Hematopoietic multipotent progenitor cell (in vitro differentiated cells): ENCODE results near the gene MAP1B. TPM values are rescaled to one million over a fixed set of nuclear protein-coding genes. Genes with fewer than 3 reads are reported as not detected.

ENCODE experiments used
- DNase-seq, 3 donors: peaks; one replicate each; pipeline ENCODE4 v3.0.0-alpha.2; 2011 to 2015; ENCODE audit warnings: low read depth in 2 of 3, low spot score in 2 of 3
- small RNA-seq: library from RNA; depleted of rRNA; stranded (forward); fragments of <200 nt; gene quantifications from one replicate; pipeline ENCODE3, GENCODE V24; 2012
- total RNA-seq: library from RNA; depleted of rRNA; stranded (reverse); fragments of >200 nt; gene quantifications from one replicate; pipeline ENCODE4 v1.2.3, GENCODE V29; 2012

Gene MAP1B
- total RNA-seq, 1 donor, result 0.54 TPM

DNA sequence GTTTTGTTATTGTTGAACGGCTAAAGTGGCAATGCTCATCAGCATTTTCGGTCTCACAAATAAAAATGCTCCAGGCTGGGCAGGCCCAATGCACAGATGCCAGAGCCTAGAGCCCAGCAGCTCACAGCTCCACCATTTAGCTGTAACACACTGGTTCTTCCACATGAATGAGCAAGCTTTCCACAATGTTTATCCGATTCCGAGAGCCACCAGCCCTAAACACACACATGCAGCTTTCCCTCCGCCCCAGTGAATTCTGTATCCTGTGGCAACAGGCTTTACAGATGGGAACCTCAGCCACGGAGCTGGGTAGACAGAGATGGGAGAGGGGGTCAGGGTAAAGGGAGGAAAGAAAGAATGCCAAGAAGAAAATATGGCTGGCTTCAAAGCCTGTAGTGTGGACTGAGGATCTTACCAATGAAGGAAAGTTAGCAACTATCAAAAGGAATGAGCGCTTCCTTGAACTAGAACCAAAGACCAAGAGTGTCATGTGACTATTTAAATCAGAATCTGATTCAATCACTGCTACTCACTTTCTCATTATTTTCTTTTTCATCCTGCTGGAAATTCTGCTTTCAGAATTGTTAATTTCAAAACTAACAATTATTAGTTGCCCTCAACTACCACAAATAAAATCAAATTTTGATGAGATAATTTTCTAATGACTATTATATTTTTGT lies 135.7 kb downstream of the MAP1B start:
- DNase-seq, result no peak

DNA sequence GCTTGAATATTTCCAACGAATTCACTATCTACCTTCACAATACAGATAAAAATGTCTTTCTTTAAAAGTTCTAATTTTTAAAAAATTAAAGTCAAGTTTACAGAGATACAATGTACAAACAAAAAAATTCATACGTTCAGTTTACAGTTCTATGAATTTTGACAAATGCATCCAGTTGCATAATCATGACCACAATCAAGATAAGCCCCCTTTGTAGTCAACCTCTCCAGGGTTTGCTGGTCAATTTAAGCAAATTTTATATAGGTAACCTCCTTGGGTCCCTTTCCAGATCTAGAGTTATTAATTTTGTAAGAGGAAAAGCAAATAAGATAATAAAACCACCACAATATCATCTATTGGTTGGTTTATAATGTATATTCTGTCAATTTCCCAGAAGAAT lies 136.4 kb downstream of the MAP1B start:
- DNase-seq, result no peak

DNA sequence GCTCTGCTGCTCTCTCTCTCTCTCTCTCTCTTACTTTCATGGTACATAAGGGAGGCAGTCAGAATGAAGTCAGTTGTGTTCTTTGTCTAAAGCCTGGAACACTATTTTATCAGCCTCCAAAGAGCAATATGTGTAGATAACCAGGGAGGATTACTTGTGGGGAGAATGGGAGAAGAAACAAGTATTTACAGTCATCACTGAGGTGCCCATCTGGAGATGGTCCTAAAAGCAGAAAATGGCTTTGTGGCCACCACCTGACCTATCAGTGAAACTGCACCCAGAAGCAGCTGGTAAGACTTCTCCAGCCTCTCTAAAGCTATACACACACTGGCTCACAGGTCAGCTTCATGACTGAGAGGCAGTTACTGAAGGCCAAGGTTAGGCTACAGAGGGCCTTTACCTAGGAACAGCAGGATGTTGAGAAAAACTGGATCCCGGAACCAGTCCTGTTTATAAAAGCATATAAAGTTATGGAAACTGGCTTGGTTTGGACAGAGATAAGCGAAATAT lies 137.6 kb downstream of the MAP1B start:
- peak in 2 of 3 donors; percentile 36 to 51 for DNase-seq

DNA sequence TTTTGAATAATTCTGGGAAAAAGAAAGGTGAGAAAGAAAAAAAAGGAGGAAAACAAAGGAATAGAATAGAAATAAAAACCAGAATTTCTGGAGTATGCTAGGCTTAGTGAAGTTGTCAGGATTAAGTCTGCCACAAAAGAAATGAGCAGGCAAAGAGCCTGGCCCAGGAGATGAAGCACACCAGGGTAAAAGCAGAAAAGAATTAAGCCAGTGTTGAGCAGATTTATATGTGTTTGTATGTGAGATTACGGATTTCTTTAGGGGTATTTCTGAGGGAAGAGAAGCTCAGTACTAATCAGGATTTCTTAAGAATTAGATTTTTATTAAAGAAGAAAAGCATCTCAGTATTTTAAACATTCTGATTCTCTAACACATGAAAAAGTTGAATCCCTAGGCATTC lies 138.3 kb downstream of the MAP1B start:
- no peak for DNase-seq

- DNase-seq, result no peak
Observed at GRCh38 chr5:72245951-72246532, 138.8 kb downstream of the MAP1B start.

GRCh38 chr5:72246954-72247442 lies 139.7 kb downstream of the MAP1B start:
- no peak for DNase-seq

DNA sequence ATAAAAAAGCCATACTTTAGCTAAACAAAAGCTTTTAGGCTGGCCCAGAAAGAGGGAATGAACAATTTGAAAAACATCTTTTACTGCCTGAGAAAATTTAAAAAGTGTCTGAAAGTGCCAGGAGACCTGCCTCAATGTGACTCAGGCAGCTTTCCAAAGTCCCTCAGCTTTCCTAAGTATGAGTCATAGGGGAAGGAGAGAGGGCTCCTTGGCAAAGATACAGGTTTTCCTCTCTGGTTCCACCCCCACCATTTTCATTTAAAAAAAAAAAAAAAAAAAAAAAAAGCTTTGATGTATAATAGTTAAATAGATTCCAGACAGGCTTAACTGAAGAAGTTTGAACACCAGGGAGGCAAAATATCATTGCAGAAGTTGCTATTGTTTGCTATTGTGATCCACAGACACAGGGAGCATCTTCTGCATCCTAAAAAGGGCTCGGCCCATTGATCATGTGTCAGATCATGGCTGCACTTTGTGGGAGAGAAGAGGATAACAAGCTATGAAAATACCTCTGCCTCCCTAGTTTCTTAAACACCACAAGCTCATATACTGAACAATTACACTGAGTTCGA lies 141.2 kb downstream of the MAP1B start:
- no peak for DNase-seq

DNA sequence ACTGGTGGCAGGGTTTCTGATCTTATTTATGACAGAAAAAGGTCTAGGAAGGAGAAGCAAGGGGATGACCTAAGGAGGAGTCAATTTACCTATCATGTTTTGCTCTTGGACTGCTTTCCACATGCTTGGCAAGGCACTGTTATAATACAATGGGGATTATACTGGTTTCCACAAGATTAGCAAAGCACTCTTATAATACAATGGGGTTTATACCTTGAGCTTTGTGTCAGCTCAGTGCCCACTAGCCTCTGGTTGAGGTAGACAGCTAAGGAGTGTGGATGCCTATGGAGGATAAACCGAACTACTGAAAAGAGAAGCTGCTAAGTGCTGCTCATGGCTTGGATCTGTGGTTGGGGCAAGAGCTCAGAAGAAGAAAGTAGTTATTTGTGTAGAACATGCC lies 144.1 kb downstream of the MAP1B start:
- no peak for DNase-seq

GRCh38 chr5:72252008-72252407 lies 144.7 kb downstream of the MAP1B start:
- no peak for DNase-seq

DNA sequence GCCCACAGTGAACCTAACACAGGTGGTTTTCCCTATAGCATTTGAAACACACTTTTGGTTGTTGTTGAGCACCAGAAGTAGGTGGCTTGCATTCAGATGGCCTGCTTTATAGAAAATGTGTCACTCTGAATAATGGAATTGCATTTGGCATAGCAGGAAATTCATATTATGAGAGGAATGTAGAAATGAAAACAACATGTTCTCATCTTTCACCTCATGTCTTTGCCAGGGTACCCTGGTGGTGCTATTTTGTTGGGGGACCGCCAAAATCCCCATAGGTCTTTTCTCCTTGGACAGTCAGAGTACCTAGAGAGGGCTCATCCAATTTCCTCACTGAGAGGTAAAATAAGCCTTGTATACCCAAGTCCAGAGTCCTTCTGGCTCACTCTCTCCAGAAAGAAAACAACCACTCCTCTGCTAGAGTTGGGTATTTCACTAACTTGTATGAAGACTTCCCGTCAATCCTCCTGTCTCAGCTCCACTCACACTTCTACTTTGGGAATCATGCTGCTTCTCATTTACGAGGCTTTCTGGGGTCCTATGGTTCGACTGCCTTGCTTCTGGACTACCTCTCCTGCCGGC lies 145.4 kb downstream of the MAP1B start:
- DNase-seq, result no peak

DNA sequence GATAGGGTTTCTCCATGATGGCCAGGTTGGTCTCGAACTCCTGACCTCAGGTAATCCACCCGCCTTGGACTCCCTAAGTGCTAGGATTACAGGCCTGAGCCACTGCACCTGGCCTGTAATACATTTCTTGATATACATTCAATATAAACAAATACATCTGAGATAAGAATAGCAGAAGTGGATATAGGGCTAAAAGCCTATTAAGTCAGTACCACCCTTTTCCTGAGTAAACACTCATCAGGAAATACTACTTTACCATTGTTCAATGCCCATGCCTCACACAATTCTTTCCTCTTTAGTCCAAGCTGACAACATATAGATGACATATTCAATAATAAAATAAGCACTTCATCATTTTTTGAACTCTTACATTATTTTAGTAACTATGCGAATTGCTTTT lies 148.0 kb downstream of the MAP1B start:
- no peak for DNase-seq

GRCh38 chr5:72255670-72256069 lies 148.4 kb downstream of the MAP1B start:
- no peak for DNase-seq

DNA sequence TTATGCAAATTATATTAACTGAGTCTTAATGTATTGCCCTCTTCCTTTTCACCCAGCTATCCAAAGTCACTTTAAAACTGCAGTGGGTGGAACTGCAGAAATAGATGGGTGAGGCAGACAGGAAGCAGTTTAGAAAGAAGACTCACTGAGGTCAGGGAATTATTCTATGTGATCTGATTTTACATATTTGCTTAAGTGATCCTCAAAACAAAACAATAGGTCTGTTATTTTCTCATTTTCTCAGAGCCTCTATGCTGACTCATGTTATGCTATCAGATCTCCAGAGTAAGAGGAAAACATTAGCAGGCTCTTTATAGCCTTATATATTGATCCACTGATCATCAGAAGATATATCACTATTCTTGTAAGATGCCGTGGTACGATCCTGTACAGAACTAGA lies 149.3 kb downstream of the MAP1B start:
- DNase-seq, result no peak

Small RNAs within 50 kb of the gene (small RNA-seq; reads per million reads assigned to genes)
- not detected for gene MIR4803

Other genes with a start within 250 kb of the MAP1B start
- 83.2 TPM for gene MRPS27, start 212.8 kb downstream of the MAP1B start, total RNA-seq
- gene PTCD2, start 212.9 kb downstream of the MAP1B start, total RNA-seq, result 5.1 TPM